ES-I3 (cell line): ENCODE data around the gene COL20A1.
"Not testable (repeated sequence)": the region's sequence is repeated elsewhere in the genome, so short reads cannot be mapped to it uniquely, and the experiment has no call there.

ENCODE experiments used
- H3K36me3 ChIP-seq: 2 replicates; pipeline ENCODE4 v1.6.1; 2013; ENCODE audit warnings: mild to moderate bottlenecking, low read length, control low read depth, moderate library complexity; ENCODE audit not compliant: insufficient read depth
- H3K4me1 ChIP-seq: 2 replicates; pipeline ENCODE4 v1.6.1; 2013; ENCODE audit warnings: mild to moderate bottlenecking, control low read depth, low read length; ENCODE audit not compliant: insufficient read depth
- H3K9ac ChIP-seq: 2 replicates; pipeline ENCODE4 v1.6.1; 2013; ENCODE audit warnings: low read depth, mild to moderate bottlenecking, low read length, moderate library complexity
- H3K9me3 ChIP-seq: 2 replicates; pipeline ENCODE4 v1.6.1; 2013; ENCODE audit warnings: mild to moderate bottlenecking, low read length, moderate library complexity; ENCODE audit not compliant: control insufficient read depth, insufficient read depth

The COL20A1 gene

GRCh38 chr20:63297371-63297781 is 4.4 kb downstream of the COL20A1 start:
- Histone ChIP-seq H3K9me3 (no peaks in the 10 kb centered on the region), H3K4me1 (peaks cover 3% of the 10 kb centered on the region), H3K9ac (no peak overlapping the region), H3K36me3 (no peaks in the 10 kb centered on the region)

GRCh38 chr20:63297796-63298572 is 5.0 kb downstream of the COL20A1 start:
- no peak overlapping the region for H3K9ac ChIP-seq
- H3K9me3 ChIP-seq, result no peaks in the 10 kb centered on the region
- peaks cover 3% of the 10 kb centered on the region for H3K4me1 ChIP-seq
- no peaks in the 10 kb centered on the region for H3K36me3 ChIP-seq

- H3K4me1 ChIP-seq, result peaks cover 3% of the 10 kb centered on the region
- no peaks in the 10 kb centered on the region for H3K36me3 ChIP-seq
- no peaks in the 10 kb centered on the region for H3K9me3 ChIP-seq
- no peak overlapping the region for H3K9ac ChIP-seq
Measured at GRCh38 chr20:63298731-63299312, 5.8 kb downstream of the COL20A1 start.

- Histone ChIP-seq H3K36me3 (no peaks in the 10 kb centered on the region), H3K9me3 (no peaks in the 10 kb centered on the region), H3K9ac (no peak overlapping the region), H3K4me1 (no peaks in the 10 kb centered on the region)
Measured at GRCh38 chr20:63301671-63302070, 8.7 kb downstream of the COL20A1 start.

GRCh38 chr20:63303095-63303666 is 10.2 kb downstream of the COL20A1 start:
- Histone ChIP-seq H3K4me1 (no peaks in the 10 kb centered on the region), H3K9ac (no peak overlapping the region), H3K9me3 (no peaks in the 10 kb centered on the region), H3K36me3 (no peaks in the 10 kb centered on the region)

- Histone ChIP-seq H3K36me3 (no peaks in the 10 kb centered on the region), H3K9ac (no peak overlapping the region), H3K9me3 (no peaks in the 10 kb centered on the region), H3K4me1 (no peaks in the 10 kb centered on the region)
Measured at GRCh38 chr20:63305393-63305792, 12.4 kb downstream of the COL20A1 start.

- not testable (repeated sequence) for H3K9me3 ChIP-seq, H3K4me1 ChIP-seq, H3K9ac ChIP-seq, H3K36me3 ChIP-seq
Measured at GRCh38 chr20:63305933-63306672, 13.1 kb downstream of the COL20A1 start.

GRCh38 chr20:63306673-63307537 is 13.9 kb downstream of the COL20A1 start:
- Histone ChIP-seq H3K36me3 (no peaks in the 10 kb centered on the region), H3K4me1 (no peaks in the 10 kb centered on the region), H3K9me3 (no peaks in the 10 kb centered on the region), H3K9ac (no peak overlapping the region)

- H3K36me3 ChIP-seq, result no peaks in the 10 kb centered on the region
- H3K4me1 ChIP-seq, result no peaks in the 10 kb centered on the region
- no peaks in the 10 kb centered on the region for H3K9me3 ChIP-seq
- H3K9ac ChIP-seq, result no peak overlapping the region
Measured at GRCh38 chr20:63307538-63308217, 14.7 kb downstream of the COL20A1 start.

GRCh38 chr20:63308218-63308911 is 15.4 kb downstream of the COL20A1 start:
- Histone ChIP-seq H3K9me3 (no peaks in the 10 kb centered on the region), H3K9ac (no peak overlapping the region), H3K4me1 (no peaks in the 10 kb centered on the region), H3K36me3 (no peaks in the 10 kb centered on the region)

GRCh38 chr20:63309261-63310071 is 16.5 kb downstream of the COL20A1 start:
- Histone ChIP-seq H3K9ac (no peak overlapping the region), H3K4me1 (no peaks in the 10 kb centered on the region), H3K9me3 (no peaks in the 10 kb centered on the region), H3K36me3 (no peaks in the 10 kb centered on the region)

- Histone ChIP-seq H3K4me1 (no peaks in the 10 kb centered on the region), H3K9ac (no peak overlapping the region), H3K9me3 (no peaks in the 10 kb centered on the region), H3K36me3 (no peaks in the 10 kb centered on the region)
Measured at GRCh38 chr20:63310265-63310991, 17.4 kb downstream of the COL20A1 start.
